OCI-LY3 (cell line): ENCODE measurements around the gene PERP.

Experiments
- EZH2phosphoT487 ChIP-seq: fragments of 200-600 bp; shearing (Covaris generic); IDR thresholded peaks from 2 replicates; pipeline ENCODE4 v1.6.1; 2018; ENCODE audit warnings: antibody characterized with exemption, mixed run types, low read depth
- TF ChIP-seq, protein P1 (sequence below): fragments of 200-600, 300-600 bp; sonication (generic); IDR thresholded peaks from 2 replicates; pipeline ENCODE4 v1.5.1; 2014; ENCODE audit warnings: antibody characterized with exemption, low read length, low read depth

DNA sequence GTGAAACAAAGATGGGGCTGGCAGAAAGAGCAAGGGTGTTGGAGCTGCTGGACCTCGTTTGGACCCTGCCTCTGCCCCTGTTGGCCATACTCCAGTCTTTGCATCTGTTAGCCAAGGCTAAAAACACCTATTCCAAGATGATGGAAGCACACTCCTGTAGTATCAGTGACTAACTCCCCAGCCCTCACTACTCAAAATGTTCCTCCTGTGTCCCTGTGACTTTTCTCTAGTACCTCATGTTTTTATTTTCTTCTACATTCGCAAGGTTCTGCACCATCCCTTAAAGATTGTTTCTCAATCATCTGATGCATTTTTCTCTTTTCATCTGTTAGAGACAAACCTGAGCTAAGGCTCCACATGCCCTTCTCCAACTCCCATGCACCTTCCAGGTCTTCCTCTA, 8.9 kb downstream of the PERP start:
- TF ChIP-seq, protein P1, sequence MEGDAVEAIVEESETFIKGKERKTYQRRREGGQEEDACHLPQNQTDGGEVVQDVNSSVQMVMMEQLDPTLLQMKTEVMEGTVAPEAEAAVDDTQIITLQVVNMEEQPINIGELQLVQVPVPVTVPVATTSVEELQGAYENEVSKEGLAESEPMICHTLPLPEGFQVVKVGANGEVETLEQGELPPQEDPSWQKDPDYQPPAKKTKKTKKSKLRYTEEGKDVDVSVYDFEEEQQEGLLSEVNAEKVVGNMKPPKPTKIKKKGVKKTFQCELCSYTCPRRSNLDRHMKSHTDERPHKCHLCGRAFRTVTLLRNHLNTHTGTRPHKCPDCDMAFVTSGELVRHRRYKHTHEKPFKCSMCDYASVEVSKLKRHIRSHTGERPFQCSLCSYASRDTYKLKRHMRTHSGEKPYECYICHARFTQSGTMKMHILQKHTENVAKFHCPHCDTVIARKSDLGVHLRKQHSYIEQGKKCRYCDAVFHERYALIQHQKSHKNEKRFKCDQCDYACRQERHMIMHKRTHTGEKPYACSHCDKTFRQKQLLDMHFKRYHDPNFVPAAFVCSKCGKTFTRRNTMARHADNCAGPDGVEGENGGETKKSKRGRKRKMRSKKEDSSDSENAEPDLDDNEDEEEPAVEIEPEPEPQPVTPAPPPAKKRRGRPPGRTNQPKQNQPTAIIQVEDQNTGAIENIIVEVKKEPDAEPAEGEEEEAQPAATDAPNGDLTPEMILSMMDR, result no peak
- TF ChIP-seq EZH2phosphoT487, result no peak
